GM12891 (cell line): Measurements from ENCODE around the gene OR6C2.

Source experiments
- POLR2A ChIP-seq: IDR thresholded peaks from 2 replicates; pipeline ENCODE4 v1.6.1; 2011; ENCODE audit warnings: low read depth, low read length, control low read depth
- POLR2AphosphoS5 ChIP-seq: IDR thresholded peaks from 2 replicates; pipeline ENCODE4 v1.6.1; 2011; ENCODE audit warnings: low read depth, low read length, control low read depth
- TAF1 ChIP-seq: IDR thresholded peaks from 2 replicates; pipeline ENCODE4 v1.6.1; 2011; ENCODE audit warnings: low read depth, low read length, control low read depth

- TF ChIP-seq TAF1 (no peak), POLR2A (no peak), POLR2AphosphoS5 (no peak)
Observed at GRCh38 chr12:55492078-55492477, 48.2 kb downstream of the OR6C2 start, which contains the start of gene OR6C68.
